CD4-positive, alpha-beta T cell treated with Interleukin-6 at 100 ng/mL for 8 hours (primary cell): Measurements from ENCODE around the gene TENM3.

ENCODE experiments used
- DNase-seq: peaks from one replicate; pipeline ENCODE4 v3.0.0-alpha.2; 2020; ENCODE audit warnings: mixed read lengths, low spot score

The TENM3 gene

GRCh38 chr4:182449930-182450439, 206.8 kb downstream of the TENM3 start:
- DNase-seq, result no peak

GRCh38 chr4:182451441-182451840, 208.2 kb downstream of the TENM3 start:
- no peak for DNase-seq

- DNase-seq, result no peak
These were observed 210.6 kb downstream of the TENM3 start for GRCh38 chr4:182453830-182454229.

GRCh38 chr4:182454440-182455013, 211.3 kb downstream of the TENM3 start:
- no peak for DNase-seq

GRCh38 chr4:182465114-182465513, 221.9 kb downstream of the TENM3 start:
- DNase-seq, result no peak

- DNase-seq, result no peak
These were observed 222.8 kb downstream of the TENM3 start for GRCh38 chr4:182465979-182466378.

- no peak for DNase-seq
These were observed 227.0 kb downstream of the TENM3 start for GRCh38 chr4:182470215-182470614.

GRCh38 chr4:182475539-182475938, 232.3 kb downstream of the TENM3 start:
- no peak for DNase-seq

GRCh38 chr4:182478475-182478874, 235.3 kb downstream of the TENM3 start:
- DNase-seq, result peak; percentile 1

- DNase-seq, result no peak
These were observed 240.5 kb downstream of the TENM3 start for GRCh38 chr4:182483685-182484084.

- no peak for DNase-seq
These were observed 243.7 kb downstream of the TENM3 start for GRCh38 chr4:182486881-182487280.

GRCh38 chr4:182488896-182489295, 245.7 kb downstream of the TENM3 start:
- DNase-seq, result no peak

- no peak for DNase-seq
These were observed 246.4 kb downstream of the TENM3 start for GRCh38 chr4:182489607-182490006.

- DNase-seq, result no peak
These were observed 248.5 kb downstream of the TENM3 start for GRCh38 chr4:182491719-182492118.

GRCh38 chr4:182492423-182492822, 249.2 kb downstream of the TENM3 start:
- DNase-seq, result no peak

GRCh38 chr4:182493377-182493776, 250.2 kb downstream of the TENM3 start:
- DNase-seq, result no peak

GRCh38 chr4:182494103-182494502, 250.9 kb downstream of the TENM3 start:
- no peak for DNase-seq

GRCh38 chr4:182495031-182495430, 251.8 kb downstream of the TENM3 start:
- DNase-seq, result no peak

- no peak for DNase-seq
These were observed 252.6 kb downstream of the TENM3 start for GRCh38 chr4:182495645-182496385.

GRCh38 chr4:182496408-182496807, 253.2 kb downstream of the TENM3 start:
- no peak for DNase-seq

GRCh38 chr4:182502064-182502463, 258.9 kb downstream of the TENM3 start:
- DNase-seq, result no peak

GRCh38 chr4:182504463-182504862, 261.3 kb downstream of the TENM3 start:
- no peak for DNase-seq

GRCh38 chr4:182507805-182508204, 264.6 kb downstream of the TENM3 start:
- no peak for DNase-seq

- no peak for DNase-seq
These were observed 267.6 kb downstream of the TENM3 start for GRCh38 chr4:182510836-182511235.
